H1 (cell line): Measurements from ENCODE around the gene NKAIN2. TPM values are rescaled to one million over a fixed set of nuclear protein-coding genes. Genes with fewer than 3 reads are reported as not detected.

ENCODE experiments used
- CTCF ChIA-PET: fragments of 300-600 bp; sonication (Branson Sonifier 250); formaldehyde crosslinking; loops from one replicate; lab custom pipeline; 2021; ENCODE audit not compliant: partially characterized antibody; lab: Charles Lee
- POLR2A ChIA-PET: fragments of 300-600 bp; sonication (Branson Sonifier 250); formaldehyde crosslinking; loops from one replicate; lab custom pipeline; 2021; ENCODE audit warnings: inconsistent platforms; ENCODE audit not compliant: partially characterized antibody; lab: Charles Lee
- DNase-seq, 2 experiments: peaks; one replicate each; pipeline versions ENCODE4 v3.0.0 to v3.0.0-alpha.2; 2010 to 2022; ENCODE audit warnings: low spot score in 2 of 2, low read depth in 1 of 2, mixed read lengths in 1 of 2
- FAIRE-seq: peaks from 2 replicates; lab custom pipeline; 2011; peaks lifted over from hg19 to GRCh38; lab: Jason Lieb, UNC
- H2AFZ ChIP-seq: 2 replicates; pipeline ENCODE4 v1.8.1; 2012; ENCODE audit warnings: low read length, inconsistent platforms
- H2AK5ac ChIP-seq: 2 replicates; pipeline ENCODE4 v1.6.1; 2013; ENCODE audit warnings: low read depth, low read length
- H2BK120ac ChIP-seq: replicated peaks from 2 replicates; pipeline ENCODE3; 2013; ENCODE audit warnings: low read depth, low read length, inconsistent platforms
- H2BK12ac ChIP-seq: 2 replicates; pipeline ENCODE4 v1.6.1; 2013; ENCODE audit warnings: low read depth, low read length
- H2BK15ac ChIP-seq: 2 replicates; pipeline ENCODE4 v1.6.1; 2013; ENCODE audit warnings: low read length
- H2BK20ac ChIP-seq: 2 replicates; pipeline ENCODE4 v1.6.1; 2013; ENCODE audit warnings: low read length
- H2BK5ac ChIP-seq: 2 replicates; pipeline ENCODE4 v1.6.1; 2013; ENCODE audit warnings: low read depth, low read length
- H3K14ac ChIP-seq: 2 replicates; pipeline ENCODE4 v1.6.1; 2013; ENCODE audit warnings: inconsistent platforms; ENCODE audit not compliant: insufficient read length
- H3K18ac ChIP-seq: 2 replicates; pipeline ENCODE4 v1.6.1; 2013; ENCODE audit warnings: low read length; ENCODE audit errors: extremely low read depth
- H3K23ac ChIP-seq: 2 replicates; pipeline ENCODE4 v1.6.1; 2013; ENCODE audit warnings: inconsistent platforms; ENCODE audit not compliant: insufficient read length
- H3K23me2 ChIP-seq: 2 replicates; pipeline ENCODE4 v1.6.1; 2013; ENCODE audit warnings: low read depth, low read length
- H3K27ac ChIP-seq: 2 replicates; pipeline ENCODE4 v1.6.1; 2011; ENCODE audit warnings: low read depth, low read length, inconsistent platforms
- H3K27me3 ChIP-seq, 4 experiments: replicated peaks in 1 of 4; 1 replicate in 1 of 4; 2 replicates in 3 of 4; pipeline versions ENCODE4 v1.6.1 to v1.8.1; 2011 to 2013; ENCODE audit warnings: low read length in 3 of 4, mild to moderate bottlenecking in 3 of 4, inconsistent platforms in 2 of 4, mixed read lengths in 2 of 4, moderate library complexity in 1 of 4; ENCODE audit not compliant: control insufficient read depth in 3 of 4, insufficient read depth in 3 of 4; ENCODE audit errors: extremely low read depth in 1 of 4
- H3K36me3 ChIP-seq, 4 experiments: 2 replicates each; pipeline versions ENCODE4 v1.6.1 to v1.8.1; 2011 to 2013; ENCODE audit warnings: mild to moderate bottlenecking in 4 of 4, low read length in 3 of 4, moderate library complexity in 2 of 4, control low read depth in 1 of 4, inconsistent platforms in 1 of 4; ENCODE audit not compliant: insufficient read depth in 4 of 4, control insufficient read depth in 2 of 4
- H3K4ac ChIP-seq: replicated peaks from 2 replicates; pipeline ENCODE3; 2013; ENCODE audit warnings: low read length, low read depth, mixed read lengths, inconsistent platforms; ENCODE audit not compliant: insufficient read length
- H3K4me1 ChIP-seq, 4 experiments: replicated peaks in 1 of 4; 1 replicate in 1 of 4; 2 replicates in 3 of 4; pipeline versions ENCODE4 v1.6.1 to v1.8.1; 2011 to 2013; ENCODE audit warnings: low read length in 3 of 4, inconsistent platforms in 2 of 4, mixed read lengths in 1 of 4; ENCODE audit not compliant: insufficient read depth in 4 of 4, control insufficient read depth in 3 of 4
- H3K4me2 ChIP-seq, 2 experiments: 2 replicates each; pipeline versions ENCODE4 v1.6.1 to v1.8.1; 2011 to 2013; ENCODE audit warnings: low read depth in 2 of 2, low read length in 2 of 2, control low read depth in 1 of 2, inconsistent platforms in 1 of 2, mild to moderate bottlenecking in 1 of 2; ENCODE audit not compliant: insufficient read depth in 1 of 2
- H3K4me3 ChIP-seq, 4 experiments: fragments of 200-600, 300-600 bp in 1 of 4; sonication (generic), shearing (Covaris generic), sonication (Bioruptor Twin) in 1 of 4; 2 replicates each; pipeline versions ENCODE4 v1.5.1 to v1.8.1; 2011 to 2016; ENCODE audit warnings: low read length in 4 of 4, low read depth in 3 of 4, control low read depth in 2 of 4, inconsistent platforms in 2 of 4, mild to moderate bottlenecking in 2 of 4, mixed read lengths in 1 of 4, moderate library complexity in 1 of 4; ENCODE audit not compliant: insufficient read depth in 2 of 4; ENCODE audit errors: extremely low read depth in 1 of 4
- H3K56ac ChIP-seq: replicated peaks from 2 replicates; pipeline ENCODE3; 2013; ENCODE audit warnings: low read depth, mild to moderate bottlenecking, mixed read lengths, low read length, inconsistent platforms; ENCODE audit not compliant: insufficient read length
- H3K79me1 ChIP-seq: 2 replicates; pipeline ENCODE4 v1.6.1; 2013; ENCODE audit warnings: low read depth, low read length, control low read depth
- H3K79me2 ChIP-seq, 2 experiments: 2 replicates each; pipeline versions ENCODE4 v1.6.1 to v1.8.1; 2012 to 2013; ENCODE audit warnings: low read length in 2 of 2, mild to moderate bottlenecking in 2 of 2, inconsistent platforms in 1 of 2; ENCODE audit not compliant: insufficient read depth in 2 of 2, control insufficient read depth in 1 of 2
- H3K9ac ChIP-seq, 4 experiments: replicated peaks in 1 of 4; 1 replicate in 1 of 4; 2 replicates in 3 of 4; pipeline versions ENCODE4 v1.6.1 to v1.8.1; 2011 to 2013; ENCODE audit warnings: low read depth in 3 of 4, low read length in 3 of 4, control low read depth in 2 of 4, mild to moderate bottlenecking in 2 of 4, moderate library complexity in 2 of 4, inconsistent platforms in 1 of 4; ENCODE audit errors: extremely low read depth in 1 of 4
- H3K9me3 ChIP-seq, 2 experiments: 2 replicates each; pipeline versions ENCODE4 v1.6.1 to v1.8.1; 2012 to 2013; ENCODE audit warnings: mild to moderate bottlenecking in 2 of 2, moderate library complexity in 2 of 2, control low read depth in 1 of 2, inconsistent platforms in 1 of 2, low read depth in 1 of 2, low read length in 1 of 2, mixed read lengths in 1 of 2; ENCODE audit not compliant: insufficient read depth in 2 of 2
- H4K20me1 ChIP-seq, 2 experiments: replicated peaks in 1 of 2; 2 replicates each; pipeline versions ENCODE3 to v1.8.1; 2011 to 2013; ENCODE audit warnings: inconsistent platforms in 2 of 2, low read length in 2 of 2, mild to moderate bottlenecking in 1 of 2; ENCODE audit not compliant: insufficient read depth in 2 of 2, control insufficient read depth in 1 of 2
- H4K5ac ChIP-seq: 2 replicates; pipeline ENCODE4 v1.6.1; 2013; ENCODE audit warnings: low read length, low read depth, mixed read lengths, inconsistent platforms; ENCODE audit not compliant: insufficient read length
- H4K8ac ChIP-seq: 2 replicates; pipeline ENCODE4 v1.8.0; 2013; ENCODE audit warnings: mild to moderate bottlenecking, moderate library complexity, low read length, inconsistent platforms; ENCODE audit not compliant: insufficient read depth; ENCODE audit errors: extremely low read depth
- H4K91ac ChIP-seq: replicated peaks from 2 replicates; pipeline ENCODE3; 2013; ENCODE audit warnings: low read length, mixed read lengths, inconsistent platforms; ENCODE audit not compliant: insufficient read length
- BACH1 ChIP-seq: IDR thresholded peaks from 2 replicates; pipeline ENCODE4 v1.6.1; 2012; ENCODE audit warnings: low read length, improper control_type of control experiment
- CHD1 ChIP-seq: IDR thresholded peaks from 2 replicates; pipeline ENCODE4 v1.6.1; 2012; ENCODE audit warnings: low read depth, low read length, improper control_type of control experiment
- EGR1 ChIP-seq: IDR thresholded peaks from 2 replicates; pipeline ENCODE4 v1.6.1; 2011; ENCODE audit warnings: low read depth, low read length, borderline replicate concordance
- EZH2 ChIP-seq: fragments of 200-600 bp; sonication (generic); IDR thresholded peaks from 2 replicates; pipeline ENCODE4 v1.7.1; 2012; ENCODE audit warnings: low read depth, mild to moderate bottlenecking, moderate library complexity, low read length, inconsistent platforms; ENCODE audit not compliant: severe bottlenecking
- POLR2AphosphoS5 ChIP-seq: IDR thresholded peaks from 2 replicates; pipeline ENCODE4 v1.6.1; 2011; ENCODE audit warnings: low read depth, low read length
- SAP30 ChIP-seq: fragments of 300-600 bp; sonication (generic); IDR thresholded peaks from 2 replicates; pipeline ENCODE4 v1.7.1; 2012; ENCODE audit warnings: low read length, moderate library complexity, mild to moderate bottlenecking, inconsistent platforms; ENCODE audit not compliant: insufficient read depth, insufficient replicate concordance
- SIX5 ChIP-seq: IDR thresholded peaks from 2 replicates; pipeline ENCODE4 v1.6.1; 2011; ENCODE audit warnings: mild to moderate bottlenecking, low read depth, low read length
- SP1 ChIP-seq: IDR thresholded peaks from 2 replicates; pipeline ENCODE4 v1.6.1; 2011; ENCODE audit warnings: low read depth, low read length
- SP4 ChIP-seq: IDR thresholded peaks from 2 replicates; pipeline ENCODE4 v1.6.1; 2012; ENCODE audit warnings: low read length, inconsistent platforms
- ZNF274 ChIP-seq: IDR thresholded peaks from 2 replicates; pipeline ENCODE4 v1.7.0; 2012; ENCODE audit warnings: low read length, borderline replicate concordance; ENCODE audit errors: extremely low read depth
- WGBS, 2 experiments: shearing (Covaris generic) in 1 of 2; methylation state at CpG; one replicate each; pipeline versions ENCODE4 v1.1.6 to v1.1.7; 2013 to 2015; ENCODE audit warnings: low lambda C conversion rate in 2 of 2, mixed read lengths in 2 of 2, inconsistent platforms in 1 of 2, low coverage in 1 of 2, missing lambda C conversion rate in 1 of 2; ENCODE audit not compliant: insufficient replicate concordance in 2 of 2, insufficient coverage in 1 of 2, insufficient read length in 1 of 2; ENCODE audit errors: extremely low coverage in 1 of 2, missing lambda C conversion rate in 1 of 2; 5-methylcytosine and 5-hydroxymethylcytosine counted together
- polyA plus RNA-seq, 7 experiments: library from polyadenylated mRNA; depleted of rRNA in 3 of 7; stranded (reverse) in 5 of 7; unstranded in 2 of 7; fragments of >200 nt in 5 of 7; fragments of 200-250 nt in 2 of 7; gene quantifications; 1 replicate in 5 of 7; 2 replicates in 1 of 7; 4 replicates in 1 of 7; pipeline versions ENCODE4 v1.2.1 to v1.2.3, GENCODE V29; 2011 to 2013; ENCODE audit warnings: missing spikeins in 2 of 7, mixed read lengths in 2 of 7
- total RNA-seq: library from RNA; stranded (reverse); fragmentation: NEBNext Ultra II Directional; extraction: Animal tissue kit (Norgen Biotek cat#: 25700); gene quantifications from 2 replicates; pipeline ENCODE4 v1.2.1, GENCODE V29; 2021
- TF ChIP-seq, protein P1 (sequence below), 3 experiments: IDR thresholded peaks; 1 replicate in 2 of 3; 2 replicates in 1 of 3; pipeline versions ENCODE4 v1.5.1 to v1.6.1; 2011; ENCODE audit warnings: low read length in 3 of 3, mild to moderate bottlenecking in 3 of 3, inconsistent platforms in 2 of 3, low read depth in 1 of 3, moderate library complexity in 1 of 3; ENCODE audit not compliant: insufficient read depth in 1 of 3; ENCODE audit errors: control extremely low read depth in 1 of 3

The NKAIN2 gene
- total and polyA plus RNA-seq, 2 of the 8 experiments (the other 6 are each of a cell fraction or from before 2014, with no cell fraction given): 0.20 to 0.34 TPM

DNA sequence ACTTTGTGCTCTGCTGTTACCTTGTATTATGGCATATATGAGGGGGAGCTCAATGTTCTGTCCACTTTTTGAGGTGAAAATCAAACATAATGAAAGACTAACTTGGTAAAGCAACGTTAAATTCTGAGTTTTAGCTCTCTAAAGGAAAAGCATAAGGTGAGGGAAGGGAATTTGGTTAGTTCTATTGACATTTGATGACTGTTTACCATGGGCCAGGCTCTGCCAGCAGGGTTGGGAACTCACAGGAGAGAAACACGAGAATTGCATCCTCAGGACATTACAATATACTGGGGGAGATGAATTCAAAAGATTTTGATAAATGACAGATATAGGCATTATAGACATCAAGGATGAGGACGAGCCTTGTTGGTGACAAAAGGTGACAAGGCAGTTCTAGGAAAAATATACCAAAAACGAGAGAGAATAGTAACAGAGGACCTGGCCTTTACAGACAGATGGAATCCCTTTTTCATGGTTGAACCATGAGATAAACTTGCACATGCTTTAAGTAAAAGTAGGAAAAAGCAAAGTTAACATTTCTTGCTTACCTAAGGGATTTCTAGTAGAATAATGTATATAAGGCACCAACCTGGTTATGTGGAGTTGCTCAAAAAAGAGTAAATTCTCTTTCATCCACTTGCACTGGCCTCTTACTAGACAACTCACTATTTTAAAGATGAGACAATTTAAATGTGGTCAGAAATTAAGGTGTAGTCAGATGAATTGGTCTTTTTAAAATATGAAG, 191.4 kb downstream of the NKAIN2 start:
- ChIA-PET POLR2A (no interaction called here), CTCF (no interaction called here)
- Histone ChIP-seq H3K36me3 (no peaks in the 10 kb centered on the region), H3K27ac (no peak overlapping the region), H4K8ac (no peak overlapping the region), H3K18ac (no peak overlapping the region), H3K14ac (no peak overlapping the region), H3K4me1 (no peaks in the 10 kb centered on the region), H3K4me2 (no peak overlapping the region), H2BK12ac (no peak overlapping the region), H3K4me3 (no peak overlapping the region), H2BK5ac (no peak overlapping the region), H3K4ac (no peak overlapping the region), H3K79me2 (no peaks in the 10 kb centered on the region), H4K91ac (no peak overlapping the region), H2BK15ac (no peak overlapping the region), H2BK20ac (no peak overlapping the region), H4K20me1 (no peaks in the 10 kb centered on the region), H4K5ac (no peak overlapping the region), H3K79me1 (no peaks in the 10 kb centered on the region), H3K9ac (no peak overlapping the region), H3K56ac (no peak overlapping the region), H2AFZ (no peak overlapping the region), H3K23me2 (no peaks in the 10 kb centered on the region), H3K9me3 (no peaks in the 10 kb centered on the region), H2BK120ac (no peak overlapping the region), H3K27me3 (no peaks in the 10 kb centered on the region), H2AK5ac (no peak overlapping the region), H3K23ac (no peak overlapping the region)
- 81% methylated on average over 4 of the region's 4 CpGs; no CpG with 5 or more reads in 1 of the 2 experiments for WGBS, 2 experiments
- FAIRE-seq (no peak), DNase-seq (no peak)
- TF ChIP-seq BACH1 (no peak), POLR2AphosphoS5 (no peak), SIX5 (no peak), ZNF274 (no peak), CHD1 (no peak), SP1 (no peak), SP4 (no peak), SAP30 (no peak), EGR1 (no peak), EZH2 (no peak)
- TF ChIP-seq, protein P1, sequence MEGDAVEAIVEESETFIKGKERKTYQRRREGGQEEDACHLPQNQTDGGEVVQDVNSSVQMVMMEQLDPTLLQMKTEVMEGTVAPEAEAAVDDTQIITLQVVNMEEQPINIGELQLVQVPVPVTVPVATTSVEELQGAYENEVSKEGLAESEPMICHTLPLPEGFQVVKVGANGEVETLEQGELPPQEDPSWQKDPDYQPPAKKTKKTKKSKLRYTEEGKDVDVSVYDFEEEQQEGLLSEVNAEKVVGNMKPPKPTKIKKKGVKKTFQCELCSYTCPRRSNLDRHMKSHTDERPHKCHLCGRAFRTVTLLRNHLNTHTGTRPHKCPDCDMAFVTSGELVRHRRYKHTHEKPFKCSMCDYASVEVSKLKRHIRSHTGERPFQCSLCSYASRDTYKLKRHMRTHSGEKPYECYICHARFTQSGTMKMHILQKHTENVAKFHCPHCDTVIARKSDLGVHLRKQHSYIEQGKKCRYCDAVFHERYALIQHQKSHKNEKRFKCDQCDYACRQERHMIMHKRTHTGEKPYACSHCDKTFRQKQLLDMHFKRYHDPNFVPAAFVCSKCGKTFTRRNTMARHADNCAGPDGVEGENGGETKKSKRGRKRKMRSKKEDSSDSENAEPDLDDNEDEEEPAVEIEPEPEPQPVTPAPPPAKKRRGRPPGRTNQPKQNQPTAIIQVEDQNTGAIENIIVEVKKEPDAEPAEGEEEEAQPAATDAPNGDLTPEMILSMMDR (IDR thresholded peaks at IDR 0.05; ENCODE audit: control extremely low read depth in 1 of 3, insufficient read depth in 1 of 3, low read depth in 1 of 3, low read length in 3 of 3): no peak
